CD4-positive, alpha-beta T cell treated with Interferon gamma for 1 hour (primary cell): ENCODE data around the gene TRIM49B.
"Not testable (repeated sequence)": the region's sequence is repeated elsewhere in the genome, so short reads cannot be mapped to it uniquely, and the experiment has no call there.

ENCODE experiments used
- DNase-seq: peaks from one replicate; pipeline ENCODE4 v3.0.0-alpha.2; 2020

The TRIM49B gene

DNA sequence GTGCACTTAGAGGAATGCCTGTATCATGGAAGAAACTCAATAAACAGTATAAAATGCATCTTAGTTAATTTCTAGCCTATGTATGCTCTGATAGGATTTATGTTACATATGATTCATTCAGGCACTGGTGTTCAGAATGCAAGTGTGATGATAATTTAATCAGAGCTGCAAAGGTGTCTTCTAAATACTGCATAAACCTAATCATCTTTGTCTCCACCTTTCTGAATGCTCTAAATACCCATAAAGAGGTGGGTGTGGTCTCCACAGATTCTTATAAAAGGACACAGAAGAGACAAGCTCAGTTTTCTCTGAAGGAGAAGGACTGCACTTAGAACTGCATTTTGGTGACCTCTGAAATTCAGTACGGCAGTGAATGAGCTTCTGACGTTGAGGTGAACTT lies at the start of gene TRIM49B:
Gene TRIM49B, plus strand, starts transcription at position 301 of the 400 bp plus-strand sequence. CDS start 2,777 bp downstream, outside the sequence.
- DNase-seq, result not testable (repeated sequence)

- not testable (repeated sequence) for DNase-seq
Observed at GRCh38 chr11:48983785-48984184, 44.8 kb upstream of the TRIM49B start, which contains the start of gene TRIM51G. Gene TRIM51G, minus strand, starts transcription at chr11:48983885. Its CDS starts 2,190 bp downstream, at chr11:48981695.

GRCh38 chr11:49048229-49048628 lies 19.6 kb downstream of the TRIM49B start:
- DNase-seq, result not testable (repeated sequence)

DNA sequence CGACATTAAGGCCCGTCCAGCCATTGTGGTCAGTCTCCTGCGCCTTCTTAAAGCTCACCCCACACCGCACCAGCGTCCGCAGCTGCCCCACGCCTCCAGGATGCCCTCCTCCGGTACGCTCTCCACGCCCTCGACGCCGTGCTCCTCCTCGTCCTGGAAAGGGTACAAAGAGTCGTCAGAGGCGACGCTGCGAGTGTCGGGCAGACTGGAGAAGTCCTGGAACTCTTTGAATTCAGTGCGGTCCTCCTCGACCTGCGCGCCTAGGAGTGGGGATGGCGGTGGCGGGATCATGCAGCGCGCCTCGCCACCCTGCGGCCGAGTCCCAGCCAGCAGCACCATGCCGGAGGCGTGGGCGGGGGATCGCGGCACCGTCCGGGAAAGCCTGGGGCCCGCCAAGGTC lies 21.2 kb downstream of the TRIM49B start:
- DNase-seq, result not testable (repeated sequence)

DNA sequence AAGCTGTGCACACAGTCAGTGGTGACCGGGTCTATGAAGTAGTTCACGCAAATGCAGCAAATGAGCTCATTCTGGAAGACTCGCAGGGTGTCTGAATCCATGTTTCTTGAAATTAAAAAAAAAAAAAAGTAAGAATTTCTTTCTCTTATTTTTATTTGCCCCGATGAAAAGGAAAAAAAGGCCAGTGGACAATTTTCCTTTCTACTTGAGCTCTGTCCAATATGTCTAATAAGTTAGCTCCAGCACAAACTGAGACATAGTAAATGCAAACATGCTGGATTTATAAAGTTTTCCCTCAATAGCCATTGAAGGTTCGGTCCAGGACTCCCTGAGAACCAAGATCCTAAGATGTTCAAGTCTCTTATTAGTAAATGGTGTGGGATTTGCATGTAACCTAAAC lies 30.4 kb downstream of the TRIM49B start, which contains the start of gene TRIM64C:
Gene TRIM64C, minus strand, starts transcription at position 101 of the 400 bp plus-strand sequence. Its CDS starts 0 bp downstream, at position 101.
- DNase-seq, result not testable (repeated sequence)

GRCh38 chr11:49069897-49070296 lies 41.3 kb downstream of the TRIM49B start:
- DNase-seq, result not testable (repeated sequence)
